IgD-negative memory B cell (primary cell): Measurements from ENCODE around the gene ATRN. TPM values are rescaled to one million over a fixed set of nuclear protein-coding genes. Genes with fewer than 3 reads are reported as not detected.
"Not testable (repeated sequence)": the region's sequence is repeated elsewhere in the genome, so short reads cannot be mapped to it uniquely, and the experiment has no call there.

Experiments
- H3K27ac Mint-ChIP-seq, 3 donors: one replicate each; pipeline ENCODE4 v1.8.0; 2020 to 2022; ENCODE audit warnings: mild to moderate bottlenecking in 3 of 3, mixed read lengths in 3 of 3, moderate library complexity in 1 of 3
- H3K27me3 Mint-ChIP-seq: one replicate; pipeline ENCODE4 v1.8.0; 2021; ENCODE audit warnings: mixed read lengths
- H3K36me3 Mint-ChIP-seq: one replicate; pipeline ENCODE4 v1.8.0; 2020; ENCODE audit warnings: mild to moderate bottlenecking, mixed read lengths
- H3K4me1 Mint-ChIP-seq, 3 donors: one replicate each; pipeline ENCODE4 v1.8.0; 2020 to 2022; ENCODE audit warnings: mixed read lengths in 3 of 3, mild to moderate bottlenecking in 1 of 3
- H3K4me3 Mint-ChIP-seq, 4 donors: one replicate each; pipeline ENCODE4 v1.8.0; 2020 to 2022; ENCODE audit warnings: mild to moderate bottlenecking in 4 of 4, mixed read lengths in 4 of 4, moderate library complexity in 3 of 4
- H3K9me3 Mint-ChIP-seq, 3 donors: one replicate each; pipeline ENCODE4 v1.8.0; 2020 to 2021; ENCODE audit warnings: mixed read lengths in 3 of 3, mild to moderate bottlenecking in 1 of 3
- polyA plus RNA-seq: library from polyadenylated mRNA; unstranded; fragments of 300-500 nt; fragmentation: Illumina TruSeq; gene quantifications from one replicate; pipeline ENCODE4 v1.2.3, GENCODE V29; 2021

The ATRN gene
- polyA plus RNA-seq, 1 donor from 2014 or later = 7.7 TPM

DNA sequence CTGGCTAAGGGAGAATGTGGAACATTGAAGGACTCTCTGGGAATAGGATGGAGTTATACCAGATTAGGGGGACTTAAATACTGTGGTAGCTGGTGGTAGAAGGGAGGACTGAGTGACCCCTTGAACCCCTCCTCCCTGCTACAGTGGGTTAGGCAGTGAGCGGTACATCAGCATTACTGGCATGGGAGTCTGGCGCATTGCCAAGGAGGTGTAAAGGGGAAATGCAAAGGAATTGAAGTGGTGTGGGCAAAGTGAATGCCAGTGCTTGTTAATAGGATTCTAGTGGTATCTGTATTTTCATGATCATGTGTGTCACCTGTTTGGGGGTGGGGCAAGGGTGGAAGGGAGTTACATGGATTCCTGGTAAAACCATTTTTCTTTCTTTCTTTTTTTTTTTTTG lies 132.3 kb downstream of the ATRN start:
- Mint-ChIP-seq H3K27me3 (no peaks in the 10 kb centered on the region), H3K4me1 (no peaks in the 10 kb centered on the region), H3K4me3 (no peak overlapping the region), H3K9me3 (no peaks in the 10 kb centered on the region), H3K36me3 (peaks cover 38% of the 10 kb centered on the region), H3K27ac (no peak overlapping the region)

DNA sequence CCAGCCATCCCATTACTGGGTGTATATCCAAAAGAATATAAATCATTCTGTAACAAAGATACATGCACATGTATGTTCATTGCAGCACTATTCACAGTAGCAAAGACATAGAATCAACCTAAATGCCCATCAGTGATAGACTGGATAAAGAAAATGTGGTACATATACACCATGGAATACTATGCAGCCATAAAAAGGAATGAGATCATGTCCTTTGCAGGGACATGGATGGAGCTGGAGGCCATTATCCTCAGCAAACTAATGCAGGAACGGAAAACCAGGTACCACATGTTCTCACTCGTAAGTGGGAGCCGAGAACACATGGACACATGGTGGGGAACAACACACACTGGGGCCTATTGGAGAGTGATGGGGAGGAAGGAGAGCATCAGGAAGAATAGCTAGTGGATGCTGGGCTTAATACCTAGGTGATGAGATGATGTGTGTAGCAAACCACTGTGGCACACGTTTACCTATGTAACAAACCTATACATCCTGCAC lies 134.6 kb downstream of the ATRN start:
- peaks cover 36% of the 10 kb centered on the region for H3K36me3 Mint-ChIP-seq
- H3K9me3 Mint-ChIP-seq, H3K4me3 Mint-ChIP-seq, H3K4me1 Mint-ChIP-seq, H3K27me3 Mint-ChIP-seq, H3K27ac Mint-ChIP-seq: not testable (repeated sequence)

DNA sequence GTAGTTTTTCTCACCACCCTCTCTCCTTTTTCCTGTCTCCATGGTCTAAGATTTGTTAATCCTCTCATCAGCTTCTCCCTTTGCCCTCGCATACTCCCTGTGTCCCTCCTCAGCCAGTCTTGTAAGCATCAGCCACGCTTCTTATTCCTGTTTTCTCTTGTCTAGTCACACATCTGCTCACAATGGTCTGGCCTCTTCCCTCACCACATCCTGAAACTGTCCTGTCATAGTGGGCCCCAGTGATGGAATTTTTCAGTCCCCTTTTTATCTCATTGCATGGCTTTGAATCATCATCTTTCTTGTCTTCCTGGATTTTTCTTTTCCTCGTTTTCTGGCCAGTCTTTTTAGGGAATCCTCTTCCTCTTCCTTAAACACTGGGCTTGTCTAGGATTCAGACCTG lies 135.2 kb downstream of the ATRN start:
- no peak overlapping the region for H3K27ac Mint-ChIP-seq
- H3K4me1 Mint-ChIP-seq = no peaks in the 10 kb centered on the region
- H3K4me3 Mint-ChIP-seq = no peak overlapping the region
- H3K27me3 Mint-ChIP-seq = no peaks in the 10 kb centered on the region
- H3K9me3 Mint-ChIP-seq = no peaks in the 10 kb centered on the region
- H3K36me3 Mint-ChIP-seq = peaks cover 36% of the 10 kb centered on the region

DNA sequence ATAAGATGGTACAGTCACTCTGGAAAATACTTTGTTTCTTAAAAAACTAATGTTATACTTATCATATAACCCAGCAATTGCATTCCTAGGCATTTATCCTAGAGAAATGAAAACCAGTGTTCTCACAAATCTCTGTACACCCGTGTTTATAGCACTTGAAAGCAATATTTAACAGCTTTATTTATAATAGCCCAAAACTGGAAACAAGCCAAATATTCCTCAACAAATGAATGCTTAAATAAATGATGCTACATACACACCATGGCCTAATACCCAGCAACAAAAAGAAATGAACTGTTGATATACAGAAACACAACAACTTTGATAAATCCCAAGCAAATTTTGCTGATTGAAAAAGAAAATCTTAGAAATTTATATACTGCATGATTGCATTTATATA lies 141.1 kb downstream of the ATRN start:
- Mint-ChIP-seq H3K27ac (no peak overlapping the region), H3K9me3 (no peaks in the 10 kb centered on the region), H3K27me3 (no peaks in the 10 kb centered on the region), H3K4me3 (no peak overlapping the region), H3K36me3 (peaks cover 15% of the 10 kb centered on the region), H3K4me1 (peaks cover 0 to 2% (median 0%) of the 10 kb centered on the region in 3 donors)

DNA sequence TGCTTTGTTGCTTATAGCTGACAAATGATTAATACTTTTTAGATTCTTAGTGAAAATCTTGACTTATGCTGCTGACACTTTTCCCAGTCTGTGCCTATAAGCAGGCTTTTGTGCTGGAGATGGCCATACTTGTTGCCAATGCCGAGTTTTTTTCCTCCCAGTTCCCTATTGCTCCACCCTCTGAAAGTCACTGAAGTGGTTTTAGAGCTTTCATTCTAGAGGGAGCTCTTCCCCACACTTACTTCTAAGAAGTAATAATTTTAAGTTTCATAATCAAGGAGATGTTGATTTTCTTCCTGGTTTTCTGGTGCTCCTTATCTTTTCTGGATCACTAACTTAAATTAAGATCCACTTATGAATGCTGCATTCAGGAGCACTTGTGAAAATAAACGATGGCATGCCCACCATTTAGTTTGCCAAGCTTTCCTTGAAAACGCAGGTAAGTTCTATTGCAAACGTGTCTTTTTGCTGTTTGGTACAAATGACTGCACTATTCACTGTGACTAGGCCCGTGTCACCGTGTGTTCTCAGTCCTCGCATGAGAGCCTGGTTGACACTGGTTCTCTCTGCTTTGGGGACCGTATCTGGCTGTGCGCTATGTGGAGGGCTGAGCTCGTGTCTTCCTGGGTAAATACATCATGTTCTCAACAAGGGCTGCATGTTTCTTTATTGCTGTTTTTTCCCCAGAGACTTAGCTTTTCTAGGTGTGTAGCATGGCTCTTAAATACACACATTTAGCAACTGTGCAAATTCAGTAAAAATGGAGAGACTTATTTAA lies 142.2 kb downstream of the ATRN start:
- peaks cover 15% of the 10 kb centered on the region for H3K36me3 Mint-ChIP-seq

DNA sequence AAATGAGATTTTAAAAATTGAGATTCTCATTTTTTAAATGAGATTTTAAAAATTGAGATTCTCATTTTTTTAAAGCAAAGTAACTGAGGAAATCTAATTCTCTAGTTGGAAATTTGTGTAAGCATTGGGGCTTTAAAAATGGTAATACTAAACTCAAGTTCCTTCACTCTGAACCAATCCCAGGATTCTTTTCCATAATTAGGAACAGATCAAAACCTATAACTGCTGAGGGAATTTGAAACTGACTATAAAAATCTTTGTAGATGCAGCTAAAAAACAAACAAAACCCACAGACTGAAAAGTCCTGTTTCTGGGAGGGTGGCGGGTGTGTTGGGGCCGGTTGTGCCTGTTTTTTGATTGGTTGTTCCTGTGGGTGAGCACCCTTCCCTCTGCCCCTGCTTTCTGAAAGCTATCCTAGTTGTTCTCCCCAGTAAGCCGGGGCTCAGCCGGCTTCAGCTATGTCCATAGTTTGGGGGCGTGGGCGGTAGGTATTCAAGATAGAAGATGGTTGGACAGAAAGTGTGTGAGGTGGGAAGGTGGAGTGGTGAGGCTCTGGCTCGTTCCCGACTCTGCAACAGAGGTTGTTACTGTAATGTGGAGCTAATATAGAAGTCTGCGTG lies 143.1 kb downstream of the ATRN start:
- H3K36me3 Mint-ChIP-seq = peaks cover 12% of the 10 kb centered on the region
- no peaks in the 10 kb centered on the region for H3K27me3 Mint-ChIP-seq
- H3K4me3 Mint-ChIP-seq = no peak overlapping the region
- no peaks in the 10 kb centered on the region for H3K9me3 Mint-ChIP-seq
- H3K4me1 Mint-ChIP-seq = peaks cover 0 to 2% (median 0%) of the 10 kb centered on the region in 3 donors
- no peak overlapping the region for H3K27ac Mint-ChIP-seq

More for the DNA sequence above, 142.2 kb downstream of the ATRN start:
- no peaks in the 10 kb centered on the region for H3K9me3 Mint-ChIP-seq
- peaks cover 0 to 2% (median 0%) of the 10 kb centered on the region in 3 donors for H3K4me1 Mint-ChIP-seq
- H3K27ac Mint-ChIP-seq = no peak overlapping the region
- no peaks in the 10 kb centered on the region for H3K27me3 Mint-ChIP-seq
- H3K4me3 Mint-ChIP-seq = no peak overlapping the region

DNA sequence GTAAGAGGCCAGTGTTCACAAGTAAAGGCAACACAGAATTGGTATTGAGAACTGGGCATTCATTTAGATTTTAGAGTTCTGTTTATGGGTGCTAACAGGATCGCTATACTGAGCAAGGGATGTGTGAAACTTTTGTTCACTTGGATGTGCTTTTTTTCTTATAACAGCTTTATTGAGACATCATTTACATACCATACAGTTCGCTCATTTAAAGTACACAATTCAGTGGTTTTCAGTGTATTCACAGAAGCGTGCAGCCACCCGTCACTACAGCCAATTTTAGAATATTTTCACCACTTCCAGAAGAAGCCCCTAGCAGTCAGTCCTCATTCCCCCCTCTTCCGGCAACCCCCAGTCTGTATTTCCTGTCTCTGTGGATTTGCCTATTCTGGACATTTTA lies 143.6 kb downstream of the ATRN start:
- Mint-ChIP-seq H3K36me3 (peaks cover 12% of the 10 kb centered on the region), H3K4me1 (peaks cover 0 to 2% (median 0%) of the 10 kb centered on the region in 3 donors)

DNA sequence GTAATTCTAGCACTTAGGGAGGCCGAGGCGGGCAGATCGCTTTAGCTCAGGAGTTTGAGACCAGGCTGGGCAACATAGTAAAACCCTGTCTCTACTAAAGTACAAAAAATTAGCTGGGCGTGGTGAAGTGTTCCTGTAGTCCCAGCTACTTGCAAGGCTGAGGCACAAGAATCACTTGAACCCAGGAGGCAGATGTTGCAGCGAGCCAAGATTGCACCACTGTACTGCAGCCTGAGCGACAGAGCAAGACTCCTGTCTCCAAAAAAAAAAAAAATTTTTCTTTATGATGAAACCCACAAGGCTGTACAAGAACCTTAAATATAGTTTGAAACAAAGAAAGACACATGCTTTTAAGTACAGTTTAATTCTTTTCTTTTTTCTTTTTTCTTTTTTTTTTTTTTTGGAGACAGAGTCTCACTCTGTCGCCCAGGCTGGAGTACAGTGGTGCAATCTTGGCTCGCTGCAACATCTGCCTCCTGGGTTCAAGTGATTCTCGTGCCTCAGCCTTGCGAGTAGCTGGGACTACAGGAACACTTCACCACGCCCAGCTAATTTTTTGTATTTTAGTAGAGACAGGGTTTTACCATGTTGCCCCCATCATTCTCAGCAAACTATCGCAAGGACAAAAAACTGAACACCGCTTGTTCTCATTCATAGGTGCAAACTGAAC lies 144.5 kb downstream of the ATRN start:
- not testable (repeated sequence) for H3K4me1 Mint-ChIP-seq, H3K27me3 Mint-ChIP-seq, H3K9me3 Mint-ChIP-seq, H3K27ac Mint-ChIP-seq, H3K4me3 Mint-ChIP-seq
- peaks cover 12% of the 10 kb centered on the region for H3K36me3 Mint-ChIP-seq

More for the DNA sequence above, 143.6 kb downstream of the ATRN start:
- no peaks in the 10 kb centered on the region for H3K9me3 Mint-ChIP-seq
- no peaks in the 10 kb centered on the region for H3K27me3 Mint-ChIP-seq
- no peak overlapping the region for H3K4me3 Mint-ChIP-seq
- no peak overlapping the region for H3K27ac Mint-ChIP-seq

DNA sequence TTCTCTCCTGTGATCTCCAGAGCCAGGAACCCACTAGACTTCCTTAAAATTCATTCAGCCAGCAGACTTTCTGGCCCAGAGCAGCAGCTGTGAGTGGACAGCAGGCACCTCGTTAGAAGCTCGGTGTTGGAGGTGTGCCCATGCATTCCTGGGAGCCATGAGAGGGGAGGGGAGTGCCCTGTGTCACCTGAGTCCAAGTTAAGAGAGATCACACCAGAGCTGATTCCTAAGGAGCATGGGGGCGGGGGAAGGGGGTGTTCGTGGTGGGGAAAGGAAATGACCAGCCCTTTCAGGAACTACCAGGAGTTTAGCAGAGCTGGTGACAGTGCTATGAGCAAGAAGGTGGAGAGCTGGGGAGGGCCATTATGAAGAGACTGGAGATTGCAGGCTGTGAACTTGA lies 145.4 kb downstream of the ATRN start:
- Mint-ChIP-seq H3K4me1 (peaks cover 0 to 2% (median 0%) of the 10 kb centered on the region in 3 donors), H3K27ac (no peak overlapping the region), H3K27me3 (no peaks in the 10 kb centered on the region), H3K4me3 (no peak overlapping the region), H3K9me3 (no peaks in the 10 kb centered on the region), H3K36me3 (peaks cover 13% of the 10 kb centered on the region)

DNA sequence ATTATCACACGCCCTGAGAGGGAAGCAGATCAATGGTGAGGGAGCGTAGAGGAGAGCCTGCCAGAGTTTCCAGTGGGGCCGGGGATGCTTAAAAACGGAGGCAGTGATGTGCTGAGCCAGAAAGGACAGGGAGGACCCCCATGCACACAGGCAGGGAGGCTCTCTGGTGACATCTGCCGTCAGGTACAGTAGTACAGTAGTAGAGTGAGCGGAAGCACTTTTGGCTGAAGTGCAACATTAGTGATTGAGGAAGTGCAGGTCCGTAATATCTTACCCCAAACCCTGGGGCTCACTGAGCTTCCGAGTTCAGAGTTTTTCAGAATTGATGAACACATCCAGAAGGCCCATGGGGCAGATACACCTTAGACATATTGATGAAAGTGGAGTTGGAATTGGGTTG lies 150.3 kb downstream of the ATRN start:
- no peak overlapping the region for H3K4me3 Mint-ChIP-seq
- no peaks in the 10 kb centered on the region for H3K4me1 Mint-ChIP-seq
- peaks cover 7% of the 10 kb centered on the region for H3K36me3 Mint-ChIP-seq
- H3K27ac Mint-ChIP-seq = no peak overlapping the region
- no peaks in the 10 kb centered on the region for H3K9me3 Mint-ChIP-seq
- no peaks in the 10 kb centered on the region for H3K27me3 Mint-ChIP-seq

DNA sequence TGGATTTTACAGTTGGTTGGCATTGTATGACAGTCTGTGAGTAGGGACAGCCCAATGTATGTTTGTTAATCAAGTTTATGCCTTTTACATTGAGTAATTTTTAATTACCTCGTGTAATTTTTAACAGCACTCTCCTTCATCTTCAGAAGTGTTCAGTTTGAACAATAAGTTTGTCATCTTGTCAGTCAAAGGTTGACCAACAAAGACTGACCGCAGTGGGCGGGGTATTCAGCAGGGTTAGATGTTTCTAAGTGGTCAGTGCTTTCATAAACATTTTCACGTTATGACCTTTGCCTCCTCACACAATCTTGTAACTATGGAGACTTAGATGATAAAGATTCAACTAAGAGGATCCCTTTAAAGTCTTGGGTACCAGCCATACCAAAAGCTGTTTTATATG lies 151.6 kb downstream of the ATRN start:
- H3K27ac Mint-ChIP-seq = no peak overlapping the region
- H3K4me3 Mint-ChIP-seq = no peak overlapping the region
- peaks cover 0 to 2% (median 0%) of the 10 kb centered on the region in 3 donors for H3K4me1 Mint-ChIP-seq
- peaks cover 5% of the 10 kb centered on the region for H3K36me3 Mint-ChIP-seq
- H3K27me3 Mint-ChIP-seq = no peaks in the 10 kb centered on the region
- H3K9me3 Mint-ChIP-seq = no peaks in the 10 kb centered on the region

DNA sequence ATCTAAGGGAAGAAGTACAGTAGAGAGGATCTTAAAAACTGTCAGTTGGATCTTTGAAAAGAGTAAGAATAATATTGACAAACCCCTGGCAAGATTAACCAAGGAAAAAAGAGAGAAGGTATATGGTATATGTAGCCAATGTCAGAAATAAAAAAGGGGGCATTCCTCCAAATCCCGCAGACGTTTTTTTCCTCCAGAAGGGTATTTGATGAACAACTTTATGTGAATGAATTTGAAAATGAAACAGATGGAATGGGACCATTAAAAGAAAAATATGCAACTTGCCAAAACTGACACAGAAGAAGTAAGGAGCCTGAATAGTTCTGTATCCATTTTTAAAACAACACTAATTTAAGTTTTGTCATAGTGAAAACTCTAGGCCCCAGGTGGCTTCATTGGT lies 156.7 kb downstream of the ATRN start:
- Mint-ChIP-seq H3K27ac (no peak overlapping the region), H3K4me1 (peaks cover 0 to 2% (median 0%) of the 10 kb centered on the region in 3 donors), H3K36me3 (peaks cover 7% of the 10 kb centered on the region), H3K4me3 (no peak overlapping the region), H3K9me3 (no peaks in the 10 kb centered on the region), H3K27me3 (no peaks in the 10 kb centered on the region)

DNA sequence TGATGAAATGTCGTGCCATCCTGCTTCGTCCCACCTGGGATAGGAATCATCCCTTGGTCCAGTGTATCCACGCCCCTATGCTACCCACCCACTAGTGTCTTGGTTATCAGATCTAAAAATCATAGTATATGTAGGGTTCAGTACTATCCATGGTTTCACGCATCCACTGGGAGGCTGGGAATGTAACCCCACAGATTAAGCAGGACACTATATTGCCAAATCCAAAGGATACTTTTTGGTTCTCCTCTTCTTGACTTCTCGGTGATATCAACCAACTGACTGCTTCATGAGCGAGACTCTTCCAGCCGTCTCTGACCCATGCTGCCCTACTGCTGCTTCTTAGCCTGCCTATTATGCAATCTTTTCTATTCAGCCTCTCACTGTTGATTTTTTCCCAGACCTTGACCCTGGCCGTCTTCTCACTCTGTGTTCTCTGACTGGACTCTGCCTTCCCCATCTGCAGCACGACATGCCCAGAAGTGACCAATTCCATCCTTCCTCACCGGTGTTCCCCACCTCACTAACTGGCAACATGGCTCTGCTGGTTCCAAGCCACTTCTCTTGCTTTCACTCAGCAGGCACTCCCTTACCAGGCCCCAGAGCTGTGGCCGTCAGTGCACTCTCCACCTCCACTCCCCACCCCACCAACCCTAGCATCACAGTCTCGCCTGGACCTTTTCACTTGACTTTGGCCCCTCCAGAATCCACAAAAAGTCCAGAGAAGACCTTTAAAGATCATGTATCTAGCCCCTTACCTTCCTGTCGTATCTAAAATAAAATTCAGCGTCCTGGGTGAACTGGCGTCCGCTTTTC lies 157.9 kb downstream of the ATRN start:
- H3K27ac Mint-ChIP-seq = peak overlapping the region in 1 of 3 donors; percentile 59
- no peaks in the 10 kb centered on the region for H3K9me3 Mint-ChIP-seq
- peaks cover 7% of the 10 kb centered on the region for H3K36me3 Mint-ChIP-seq
- peaks cover 0 to 2% (median 0%) of the 10 kb centered on the region in 3 donors for H3K4me1 Mint-ChIP-seq
- no peak overlapping the region for H3K4me3 Mint-ChIP-seq
- no peaks in the 10 kb centered on the region for H3K27me3 Mint-ChIP-seq

DNA sequence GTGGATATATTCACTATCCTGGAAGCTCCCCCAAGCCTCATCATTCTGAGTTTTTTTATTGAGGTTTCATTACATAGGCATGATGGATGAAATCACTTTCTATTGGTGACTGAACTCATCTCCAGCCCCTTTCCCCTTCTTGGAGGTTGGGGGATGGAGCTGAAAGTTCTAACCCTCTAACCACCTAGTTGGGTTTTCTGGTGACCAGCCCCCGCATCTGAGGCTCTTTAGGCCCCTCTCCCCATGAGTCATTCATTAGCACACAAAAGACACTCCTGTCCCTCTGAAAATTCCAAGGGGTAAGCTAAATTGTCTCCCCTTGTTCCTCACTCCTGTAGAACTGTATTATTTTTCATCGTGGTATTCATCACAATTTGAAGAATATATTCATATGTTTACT lies 159.1 kb downstream of the ATRN start:
- H3K36me3 Mint-ChIP-seq = peaks cover 7% of the 10 kb centered on the region
- no peaks in the 10 kb centered on the region for H3K9me3 Mint-ChIP-seq
- no peak overlapping the region for H3K4me3 Mint-ChIP-seq
- H3K27ac Mint-ChIP-seq = no peak overlapping the region
- H3K27me3 Mint-ChIP-seq = no peaks in the 10 kb centered on the region
- peaks cover 0 to 2% (median 0%) of the 10 kb centered on the region in 3 donors for H3K4me1 Mint-ChIP-seq

DNA sequence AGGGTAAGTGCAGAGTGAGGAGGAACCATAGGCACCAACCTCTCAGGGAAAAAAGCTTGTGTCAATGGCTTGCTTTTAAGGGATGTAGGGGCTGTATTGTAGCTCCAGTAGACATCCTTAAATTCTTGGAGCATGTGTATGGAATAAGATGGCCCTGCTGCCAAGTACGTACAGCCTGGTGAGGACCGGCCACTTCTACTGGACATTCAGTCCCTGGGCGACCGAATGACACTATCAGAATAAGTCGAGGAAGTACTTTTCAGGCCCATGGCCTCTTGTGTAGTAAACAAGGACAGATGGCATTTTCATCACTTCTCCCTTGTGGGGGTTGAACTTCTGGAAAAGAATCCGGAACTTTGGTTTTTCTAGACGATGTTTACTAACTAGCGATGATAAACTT lies 159.6 kb downstream of the ATRN start:
- no peak overlapping the region for H3K27ac Mint-ChIP-seq
- peaks cover 0 to 2% (median 0%) of the 10 kb centered on the region in 3 donors for H3K4me1 Mint-ChIP-seq
- H3K27me3 Mint-ChIP-seq = no peaks in the 10 kb centered on the region
- H3K9me3 Mint-ChIP-seq = no peaks in the 10 kb centered on the region
- peaks cover 7% of the 10 kb centered on the region for H3K36me3 Mint-ChIP-seq
- no peak overlapping the region for H3K4me3 Mint-ChIP-seq
